Measurements from ENCODE around the gene IPPK.

GRCh38 chr9:92652461-92652860 is 17.5 kb downstream of the IPPK start:
- TF ChIP-seq, protein P1, sequence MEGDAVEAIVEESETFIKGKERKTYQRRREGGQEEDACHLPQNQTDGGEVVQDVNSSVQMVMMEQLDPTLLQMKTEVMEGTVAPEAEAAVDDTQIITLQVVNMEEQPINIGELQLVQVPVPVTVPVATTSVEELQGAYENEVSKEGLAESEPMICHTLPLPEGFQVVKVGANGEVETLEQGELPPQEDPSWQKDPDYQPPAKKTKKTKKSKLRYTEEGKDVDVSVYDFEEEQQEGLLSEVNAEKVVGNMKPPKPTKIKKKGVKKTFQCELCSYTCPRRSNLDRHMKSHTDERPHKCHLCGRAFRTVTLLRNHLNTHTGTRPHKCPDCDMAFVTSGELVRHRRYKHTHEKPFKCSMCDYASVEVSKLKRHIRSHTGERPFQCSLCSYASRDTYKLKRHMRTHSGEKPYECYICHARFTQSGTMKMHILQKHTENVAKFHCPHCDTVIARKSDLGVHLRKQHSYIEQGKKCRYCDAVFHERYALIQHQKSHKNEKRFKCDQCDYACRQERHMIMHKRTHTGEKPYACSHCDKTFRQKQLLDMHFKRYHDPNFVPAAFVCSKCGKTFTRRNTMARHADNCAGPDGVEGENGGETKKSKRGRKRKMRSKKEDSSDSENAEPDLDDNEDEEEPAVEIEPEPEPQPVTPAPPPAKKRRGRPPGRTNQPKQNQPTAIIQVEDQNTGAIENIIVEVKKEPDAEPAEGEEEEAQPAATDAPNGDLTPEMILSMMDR (IDR thresholded peaks at IDR 0.05) = no peak
- no peak for TF ChIP-seq EZH2 (IDR thresholded peaks at IDR 0.05; ENCODE audit: borderline replicate concordance, insufficient read depth, low read depth, low read length, poor library complexity, severe bottlenecking)
